Upper lobe of left lung (tissue), 6 donors: ENCODE results near the gene TLR3. TPM values are rescaled to one million over a fixed set of nuclear protein-coding genes. Genes with fewer than 3 reads are reported as not detected.

Experiments used
- ATAC-seq, 2 donors: fragments of 200-7000 bp; cut with Tn5 transposase; one replicate each; pipeline ENCODE4 v1.9.1; 2022; ENCODE audit warnings: mild to moderate bottlenecking in 2 of 2, moderate library complexity in 2 of 2; ENCODE audit not compliant: low FRiP score in 2 of 2
- DNase-seq, 2 donors: peaks; one replicate each; pipeline ENCODE4 v3.0.0-alpha.2; 2019 to 2020
- H3K27ac ChIP-seq, 4 donors: fragments of 200-600 bp; sonication (generic); one replicate each; pipeline ENCODE4 v1.5.1; 2016 to 2019
- H3K27me3 ChIP-seq, 4 donors: fragments of 200-600 bp; sonication (generic); one replicate each; pipeline ENCODE4 v1.5.1; 2017 to 2019
- H3K36me3 ChIP-seq, 4 donors: fragments of 200-600 bp; sonication (generic); one replicate each; pipeline ENCODE4 v1.5.1; 2016 to 2019
- H3K4me1 ChIP-seq, 4 donors: fragments of 200-600 bp; sonication (generic); one replicate each; pipeline ENCODE4 v1.5.1; 2018 to 2019
- H3K4me3 ChIP-seq, 4 donors: fragments of 200-600 bp; sonication (generic); one replicate each; pipeline ENCODE4 v1.5.1; 2017 to 2019; ENCODE audit warnings: mild to moderate bottlenecking in 2 of 4, moderate library complexity in 1 of 4
- H3K9me3 ChIP-seq, 4 donors: fragments of 200-600 bp; sonication (generic); one replicate each; pipeline ENCODE4 v1.5.1; 2018 to 2019
- EP300 ChIP-seq, 4 donors: sonication (generic); formaldehyde crosslinking; IDR thresholded peaks; one replicate each; pipeline ENCODE4 v1.5.1; 2017; ENCODE audit warnings: antibody characterized with exemption in 4 of 4, control low read depth in 2 of 4
- POLR2A ChIP-seq, 4 donors: fragments of 450-650 bp; IDR thresholded peaks; one replicate each; pipeline ENCODE4 v1.5.1; 2016 to 2017; ENCODE audit warnings: antibody characterized with exemption in 4 of 4, mild to moderate bottlenecking in 2 of 4
- POLR2AphosphoS5 ChIP-seq, 2 donors: sonication (generic); formaldehyde crosslinking; IDR thresholded peaks; one replicate each; pipeline ENCODE4 v1.5.1; 2017; ENCODE audit warnings: antibody characterized with exemption in 2 of 2
- WGBS, 2 donors: methylation state at CpG; one replicate each; pipeline ENCODE4 v1.1.5; 2017 to 2018; 5-methylcytosine and 5-hydroxymethylcytosine counted together
- total RNA-seq, 6 donors: library from RNA; depleted of rRNA in 4 of 6; stranded (reverse); fragments of >200 nt in 4 of 6; gene quantifications; one replicate each; pipeline versions ENCODE4 v1.1.0 to v1.2.1, GENCODE V29; 2016 to 2021
- TF ChIP-seq, protein P1 (sequence below), 6 experiments: fragments of 450-650 bp in 4 of 6; fragments of 200-600 bp in 2 of 6; sonication (generic) in 2 of 6; IDR thresholded peaks; one replicate each; pipeline ENCODE4 v1.5.1; 2016 to 2019; ENCODE audit warnings: antibody characterized with exemption in 6 of 6
- donor health status: DM: no; HTN: no; CAD: no; lungs with moderate emphysema.
- donor health status: DM: no; HTN: yes; CAD: no; lungs with severe emphysema.

Gene TLR3
- total RNA-seq, 6 donors from 2014 or later, result 1.9 to 20.0 (median 14.4) TPM

- Histone ChIP-seq H3K36me3 (no peaks in the 10 kb centered on the region), H3K27me3 (no peaks in the 10 kb centered on the region), H3K4me1 (no peaks in the 10 kb centered on the region), H3K9me3 (no peaks in the 10 kb centered on the region), H3K4me3 (peak overlapping the region in 1 of 4 donors; percentile 25), H3K27ac (no peak overlapping the region)
- no peak for ATAC-seq
- DNase-seq, result no peak
- 71 to 82% methylated on average over 11 of the region's 11 CpGs for WGBS, 2 donors
- TF ChIP-seq, protein P1, sequence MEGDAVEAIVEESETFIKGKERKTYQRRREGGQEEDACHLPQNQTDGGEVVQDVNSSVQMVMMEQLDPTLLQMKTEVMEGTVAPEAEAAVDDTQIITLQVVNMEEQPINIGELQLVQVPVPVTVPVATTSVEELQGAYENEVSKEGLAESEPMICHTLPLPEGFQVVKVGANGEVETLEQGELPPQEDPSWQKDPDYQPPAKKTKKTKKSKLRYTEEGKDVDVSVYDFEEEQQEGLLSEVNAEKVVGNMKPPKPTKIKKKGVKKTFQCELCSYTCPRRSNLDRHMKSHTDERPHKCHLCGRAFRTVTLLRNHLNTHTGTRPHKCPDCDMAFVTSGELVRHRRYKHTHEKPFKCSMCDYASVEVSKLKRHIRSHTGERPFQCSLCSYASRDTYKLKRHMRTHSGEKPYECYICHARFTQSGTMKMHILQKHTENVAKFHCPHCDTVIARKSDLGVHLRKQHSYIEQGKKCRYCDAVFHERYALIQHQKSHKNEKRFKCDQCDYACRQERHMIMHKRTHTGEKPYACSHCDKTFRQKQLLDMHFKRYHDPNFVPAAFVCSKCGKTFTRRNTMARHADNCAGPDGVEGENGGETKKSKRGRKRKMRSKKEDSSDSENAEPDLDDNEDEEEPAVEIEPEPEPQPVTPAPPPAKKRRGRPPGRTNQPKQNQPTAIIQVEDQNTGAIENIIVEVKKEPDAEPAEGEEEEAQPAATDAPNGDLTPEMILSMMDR (IDR thresholded peaks at IDR 0.05), result no peak
- no peak for TF ChIP-seq EP300 (IDR thresholded peaks at IDR 0.05)
- TF ChIP-seq POLR2A (IDR thresholded peaks at IDR 0.05), result no peak
- no peak for TF ChIP-seq POLR2AphosphoS5 (IDR thresholded peaks at IDR 0.05)
Measured at GRCh38 chr4:186051096-186051495, 17.9 kb upstream of the TLR3 start.

DNA sequence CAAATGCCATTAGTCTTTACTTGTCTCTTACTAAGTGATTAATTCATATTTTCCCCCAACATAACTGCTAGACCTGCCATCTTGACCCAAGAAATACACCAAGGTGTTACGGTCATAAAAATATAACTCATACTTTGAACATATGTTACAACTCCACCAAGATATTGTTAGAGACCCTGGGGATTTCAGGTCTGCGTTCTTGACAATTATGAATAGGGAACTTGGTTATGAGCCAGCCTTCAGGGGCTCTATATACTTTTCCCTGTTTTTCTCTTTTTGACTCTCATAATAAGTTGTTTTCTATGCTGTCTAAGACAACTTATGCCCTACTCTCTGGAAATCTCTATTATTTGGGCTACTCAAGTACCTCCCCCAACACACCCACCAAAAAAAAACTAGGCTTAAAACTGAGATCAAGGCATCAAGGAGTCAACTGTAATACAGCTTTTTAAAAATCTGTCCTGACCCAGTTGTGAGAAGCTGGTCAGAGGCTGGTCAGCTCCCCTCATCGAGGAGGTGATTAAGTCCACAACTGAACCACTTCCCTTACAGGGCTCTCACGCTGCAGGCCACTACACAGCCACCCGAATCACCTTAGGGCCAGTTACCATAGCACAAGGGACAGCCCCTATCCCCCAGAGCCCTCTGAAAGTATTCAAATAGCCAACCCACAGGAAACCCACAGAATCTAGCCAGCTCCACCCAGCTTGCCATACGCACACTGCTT is 10.5 kb upstream of the TLR3 start:
- Histone ChIP-seq H3K27ac (no peak overlapping the region), H3K36me3 (no peaks in the 10 kb centered on the region), H3K4me3 (no peak overlapping the region), H3K9me3 (no peaks in the 10 kb centered on the region), H3K4me1 (no peaks in the 10 kb centered on the region), H3K27me3 (no peaks in the 10 kb centered on the region)
- no peak for ATAC-seq
- TF ChIP-seq, protein P1 (IDR thresholded peaks at IDR 0.05), result no peak
- TF ChIP-seq POLR2A (IDR thresholded peaks at IDR 0.05), result no peak
- TF ChIP-seq EP300 (IDR thresholded peaks at IDR 0.05), result no peak
- TF ChIP-seq POLR2AphosphoS5 (IDR thresholded peaks at IDR 0.05), result no peak
- 76 to 91% methylated on average over 6 of the region's 6 CpGs for WGBS, 2 donors
- no peak for DNase-seq

GRCh38 chr4:186058980-186059316 is 10.0 kb upstream of the TLR3 start:
- no peak for ATAC-seq
- TF ChIP-seq POLR2AphosphoS5 (IDR thresholded peaks at IDR 0.05) (no peak), EP300 (IDR thresholded peaks at IDR 0.05) (no peak), POLR2A (IDR thresholded peaks at IDR 0.05) (no peak)
- TF ChIP-seq, protein P1 (IDR thresholded peaks at IDR 0.05), result no peak
- no peak overlapping the region for H3K27ac ChIP-seq
- H3K36me3 ChIP-seq, result no peaks in the 10 kb centered on the region
- H3K9me3 ChIP-seq, result no peaks in the 10 kb centered on the region
- H3K4me3 ChIP-seq, result no peak overlapping the region
- H3K27me3 ChIP-seq, result no peaks in the 10 kb centered on the region
- DNase-seq, result no peak
- 55 to 65% methylated on average over 3 of the region's 3 CpGs for WGBS, 2 donors
- no peaks in the 10 kb centered on the region for H3K4me1 ChIP-seq

GRCh38 chr4:186061921-186062320 is 7.0 kb upstream of the TLR3 start:
- Histone ChIP-seq H3K27ac (no peak overlapping the region), H3K9me3 (no peaks in the 10 kb centered on the region), H3K27me3 (no peaks in the 10 kb centered on the region), H3K4me1 (no peaks in the 10 kb centered on the region), H3K36me3 (no peaks in the 10 kb centered on the region), H3K4me3 (no peak overlapping the region)
- DNase-seq (no peak), ATAC-seq (no peak)
- TF ChIP-seq POLR2A (IDR thresholded peaks at IDR 0.05) (no peak), POLR2AphosphoS5 (IDR thresholded peaks at IDR 0.05) (no peak), EP300 (IDR thresholded peaks at IDR 0.05) (no peak)
- TF ChIP-seq, protein P1 (IDR thresholded peaks at IDR 0.05), result no peak
- WGBS, 2 donors, result 86 to 94% methylated on average over 4 of the region's 4 CpGs
